Peyer's patch (tissue), 4 donors: ENCODE data around the gene PLK4. TPM values are rescaled to one million over a fixed set of nuclear protein-coding genes. Genes with fewer than 3 reads are reported as not detected.

ENCODE experiments used
- DNase-seq, 3 donors: peaks; one replicate each; pipeline ENCODE4 v3.0.0-alpha.2; 2017 to 2019
- H3K27ac ChIP-seq, 4 donors: fragments of 200-600 bp; sonication (generic); one replicate each; pipeline ENCODE4 v1.5.1; 2016 to 2019
- H3K27me3 ChIP-seq, 2 donors: fragments of 200-600 bp; sonication (generic); one replicate each; pipeline ENCODE4 v1.5.1; 2019
- H3K36me3 ChIP-seq, 3 donors: fragments of 200-600 bp; sonication (generic); one replicate each; pipeline ENCODE4 v1.5.1; 2016 to 2019
- H3K4me1 ChIP-seq, 4 donors: fragments of 200-600 bp; sonication (generic); one replicate each; pipeline ENCODE4 v1.5.1; 2016 to 2019
- H3K4me3 ChIP-seq, 4 donors: fragments of 200-600 bp; sonication (generic); 1 replicate in 3 of 4; 2 replicates in 1 of 4; pipeline ENCODE4 v1.5.1; 2016 to 2019; ENCODE audit warnings: mild to moderate bottlenecking in 1 of 4
- H3K9me3 ChIP-seq, 4 donors: fragments of 200-600 bp; sonication (generic); one replicate each; pipeline ENCODE4 v1.5.1; 2016 to 2019; ENCODE audit warnings: mild to moderate bottlenecking in 1 of 4
- POLR2A ChIP-seq, 2 donors: fragments of 450-650 bp; IDR thresholded peaks; one replicate each; pipeline ENCODE4 v1.5.1; 2017; ENCODE audit warnings: antibody characterized with exemption in 2 of 2, mild to moderate bottlenecking in 2 of 2, moderate library complexity in 2 of 2
- total RNA-seq, 4 donors: library from RNA; depleted of rRNA; stranded (reverse); fragments of >200 nt; gene quantifications; one replicate each; pipeline ENCODE4 v1.1.0, GENCODE V29; 2016
- TF ChIP-seq, protein P1 (sequence below), 6 experiments: fragments of 450-650 bp in 4 of 6; fragments of 200-600 bp in 2 of 6; sonication (generic) in 1 of 6; IDR thresholded peaks; one replicate each; pipeline ENCODE4 v1.5.1; 2017 to 2019; ENCODE audit warnings: antibody characterized with exemption in 6 of 6, mild to moderate bottlenecking in 3 of 6, moderate library complexity in 1 of 6

Gene PLK4
- total RNA-seq, 4 donors from 2014 or later = 1.7 to 8.3 (median 3.7) TPM

DNA sequence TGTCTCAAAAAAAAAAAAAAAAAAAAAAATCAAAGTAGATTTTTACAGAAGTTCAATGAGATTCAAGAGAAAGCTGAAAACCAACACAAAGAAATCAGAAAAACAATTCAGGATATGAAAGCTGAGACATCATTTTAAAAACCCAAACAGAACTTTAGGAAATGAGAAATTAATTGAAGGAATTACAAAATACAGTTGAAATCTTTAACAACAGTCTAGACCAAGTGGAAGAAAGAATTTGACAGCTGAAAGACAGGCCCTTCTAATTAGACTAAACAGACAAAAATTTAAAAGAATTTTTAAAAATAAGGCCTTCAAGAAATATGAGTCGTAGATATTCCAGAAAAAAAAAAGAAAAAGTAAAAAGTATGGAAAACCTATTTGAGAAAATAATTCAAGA is 33.9 kb upstream of the PLK4 start:
- DNase-seq = no peak
- Histone ChIP-seq H3K4me1 (no peaks in the 10 kb centered on the region), H3K4me3 (no peak overlapping the region), H3K27me3 (no peaks in the 10 kb centered on the region), H3K36me3 (no peaks in the 10 kb centered on the region), H3K27ac (no peak overlapping the region), H3K9me3 (peaks cover 0 to 23% (median 0%) of the 10 kb centered on the region in 4 donors)
- TF ChIP-seq POLR2A (IDR thresholded peaks at IDR 0.05) = no peak
- TF ChIP-seq, protein P1, sequence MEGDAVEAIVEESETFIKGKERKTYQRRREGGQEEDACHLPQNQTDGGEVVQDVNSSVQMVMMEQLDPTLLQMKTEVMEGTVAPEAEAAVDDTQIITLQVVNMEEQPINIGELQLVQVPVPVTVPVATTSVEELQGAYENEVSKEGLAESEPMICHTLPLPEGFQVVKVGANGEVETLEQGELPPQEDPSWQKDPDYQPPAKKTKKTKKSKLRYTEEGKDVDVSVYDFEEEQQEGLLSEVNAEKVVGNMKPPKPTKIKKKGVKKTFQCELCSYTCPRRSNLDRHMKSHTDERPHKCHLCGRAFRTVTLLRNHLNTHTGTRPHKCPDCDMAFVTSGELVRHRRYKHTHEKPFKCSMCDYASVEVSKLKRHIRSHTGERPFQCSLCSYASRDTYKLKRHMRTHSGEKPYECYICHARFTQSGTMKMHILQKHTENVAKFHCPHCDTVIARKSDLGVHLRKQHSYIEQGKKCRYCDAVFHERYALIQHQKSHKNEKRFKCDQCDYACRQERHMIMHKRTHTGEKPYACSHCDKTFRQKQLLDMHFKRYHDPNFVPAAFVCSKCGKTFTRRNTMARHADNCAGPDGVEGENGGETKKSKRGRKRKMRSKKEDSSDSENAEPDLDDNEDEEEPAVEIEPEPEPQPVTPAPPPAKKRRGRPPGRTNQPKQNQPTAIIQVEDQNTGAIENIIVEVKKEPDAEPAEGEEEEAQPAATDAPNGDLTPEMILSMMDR (IDR thresholded peaks at IDR 0.05) = no peak

- Histone ChIP-seq H3K4me3 (no peak overlapping the region), H3K36me3 (no peaks in the 10 kb centered on the region), H3K27me3 (no peaks in the 10 kb centered on the region), H3K27ac (no peak overlapping the region), H3K9me3 (peaks cover 0 to 23% (median 0%) of the 10 kb centered on the region in 4 donors), H3K4me1 (no peaks in the 10 kb centered on the region)
- no peak for DNase-seq
- TF ChIP-seq POLR2A (IDR thresholded peaks at IDR 0.05) = no peak
Observed at GRCh38 chr4:127849505-127850234, 31.0 kb upstream of the PLK4 start.

GRCh38 chr4:127852661-127853060 is 28.0 kb upstream of the PLK4 start:
- no peaks in the 10 kb centered on the region for H3K36me3 ChIP-seq
- no peak for TF ChIP-seq POLR2A (IDR thresholded peaks at IDR 0.05)
- TF ChIP-seq, protein P1 (IDR thresholded peaks at IDR 0.05) = no peak
- peaks cover 0 to 23% (median 0%) of the 10 kb centered on the region in 4 donors for H3K9me3 ChIP-seq

GRCh38 chr4:127856196-127856812 is 24.4 kb upstream of the PLK4 start:
- TF ChIP-seq, protein P1 (IDR thresholded peaks at IDR 0.05) = no peak
- no peak for TF ChIP-seq POLR2A (IDR thresholded peaks at IDR 0.05)
- Histone ChIP-seq H3K27ac (no peak overlapping the region), H3K9me3 (peaks cover 0 to under 1% (median 0%) of the 10 kb centered on the region in 4 donors), H3K4me1 (no peaks in the 10 kb centered on the region), H3K27me3 (no peaks in the 10 kb centered on the region), H3K36me3 (no peaks in the 10 kb centered on the region), H3K4me3 (no peak overlapping the region)
- no peak for DNase-seq

More at GRCh38 chr4:127852661-127853060, 28.0 kb upstream of the PLK4 start:
- H3K4me1 ChIP-seq = no peaks in the 10 kb centered on the region
- no peak overlapping the region for H3K27ac ChIP-seq
- H3K27me3 ChIP-seq = no peaks in the 10 kb centered on the region
- no peak overlapping the region for H3K4me3 ChIP-seq
- no peak for DNase-seq

DNA sequence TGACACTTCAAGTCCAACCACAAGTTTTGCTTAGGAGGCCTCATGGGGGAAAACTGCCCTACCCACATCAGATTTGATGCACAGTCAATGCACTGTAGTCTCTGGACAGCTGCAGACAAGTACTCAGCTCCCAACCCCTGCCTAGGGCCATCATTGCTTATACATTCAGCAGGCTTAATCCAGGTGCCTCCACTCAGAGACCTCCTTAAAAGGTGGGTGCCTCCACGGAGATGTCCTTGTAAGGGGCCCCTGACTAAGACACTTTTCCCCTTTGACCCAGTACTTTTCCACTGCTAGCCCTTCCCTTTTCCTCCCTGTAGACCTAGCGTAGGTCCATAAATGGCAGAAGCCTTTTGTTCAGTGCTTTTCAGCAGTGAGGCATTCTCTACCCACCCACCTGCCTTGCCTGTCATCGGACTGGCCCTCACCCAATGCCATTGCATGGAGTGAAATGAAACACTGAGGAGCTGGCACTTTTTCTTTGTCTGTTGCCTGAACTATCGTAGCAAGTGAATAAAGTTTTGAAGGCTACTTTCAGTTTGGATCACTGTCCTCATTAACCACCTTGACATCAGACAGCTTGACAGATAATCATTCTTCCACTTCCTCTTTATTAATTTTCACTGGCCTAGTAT is 23.8 kb upstream of the PLK4 start:
- H3K36me3 ChIP-seq = no peaks in the 10 kb centered on the region
- no peak for DNase-seq
- H3K27me3 ChIP-seq = no peaks in the 10 kb centered on the region
- H3K27ac ChIP-seq = no peak overlapping the region
- H3K4me3 ChIP-seq = no peak overlapping the region
- H3K9me3 ChIP-seq = no peaks in the 10 kb centered on the region
- TF ChIP-seq, protein P1 (IDR thresholded peaks at IDR 0.05) = no peak
- TF ChIP-seq POLR2A (IDR thresholded peaks at IDR 0.05) = no peak
- no peaks in the 10 kb centered on the region for H3K4me1 ChIP-seq

DNA sequence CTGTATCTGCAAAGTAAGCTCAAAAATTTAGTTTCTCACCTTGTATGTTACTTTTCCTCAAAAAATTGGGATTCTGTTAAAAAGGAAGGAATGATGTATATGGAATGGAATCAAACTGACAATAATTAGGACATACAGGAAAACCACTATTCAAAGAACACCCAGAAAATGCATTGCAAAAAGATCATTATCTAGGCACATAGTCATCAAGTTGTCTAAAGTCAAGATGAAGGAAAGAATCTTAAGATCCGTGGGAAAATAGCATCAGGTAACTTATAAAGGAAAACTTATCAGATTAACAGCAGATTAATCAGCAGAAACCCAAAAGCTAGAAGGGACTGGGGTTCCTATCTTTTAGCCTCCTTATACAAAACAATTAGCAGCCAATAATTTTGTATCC is 23.1 kb upstream of the PLK4 start:
- no peaks in the 10 kb centered on the region for H3K9me3 ChIP-seq
- no peak overlapping the region for H3K27ac ChIP-seq
- no peak overlapping the region for H3K4me3 ChIP-seq
- no peaks in the 10 kb centered on the region for H3K36me3 ChIP-seq
- TF ChIP-seq POLR2A (IDR thresholded peaks at IDR 0.05) = no peak
- TF ChIP-seq, protein P1 (IDR thresholded peaks at IDR 0.05) = no peak
- H3K27me3 ChIP-seq = no peaks in the 10 kb centered on the region
- DNase-seq = no peak
- no peaks in the 10 kb centered on the region for H3K4me1 ChIP-seq
